Mesenchymal stem cell (in vitro differentiated cells and primary cell): Measurements from ENCODE around the gene TSPAN7.

ENCODE experiments used
- DNase-seq: peaks from one replicate; pipeline ENCODE4 v3.0.0-alpha.2; 2013
- H2AFZ ChIP-seq: one replicate; pipeline ENCODE4 v1.6.1; 2013; ENCODE audit warnings: low read depth, mild to moderate bottlenecking, control low read depth, inconsistent platforms, low read length, moderate library complexity
- H2AK5ac ChIP-seq: 2 replicates; pipeline ENCODE4 v1.6.1; 2013; ENCODE audit warnings: low read length, moderate library complexity, mild to moderate bottlenecking, inconsistent platforms; ENCODE audit not compliant: severe bottlenecking
- H2BK120ac ChIP-seq: one replicate; pipeline ENCODE4 v1.6.1; 2013; ENCODE audit warnings: low read depth, mild to moderate bottlenecking, inconsistent platforms, low read length, moderate library complexity
- H2BK12ac ChIP-seq, 2 experiments: one replicate each; pipeline ENCODE4 v1.6.1; 2013; ENCODE audit warnings: inconsistent platforms in 2 of 2, low read length in 2 of 2, mild to moderate bottlenecking in 2 of 2, moderate library complexity in 2 of 2, control low read depth in 1 of 2
- H2BK15ac ChIP-seq: one replicate; pipeline ENCODE4 v1.6.1; 2013; ENCODE audit warnings: mild to moderate bottlenecking, low read depth, inconsistent platforms; ENCODE audit not compliant: poor library complexity, severe bottlenecking
- H2BK5ac ChIP-seq: 2 replicates; pipeline ENCODE4 v1.6.1; 2013; ENCODE audit warnings: low read depth, mild to moderate bottlenecking, low read length, control low read depth, inconsistent platforms; ENCODE audit not compliant: poor library complexity, severe bottlenecking
- H3K14ac ChIP-seq, 2 experiments: one replicate each; pipeline ENCODE4 v1.6.1; 2013; ENCODE audit warnings: inconsistent platforms in 2 of 2, low read length in 2 of 2, control low read depth in 1 of 2, mild to moderate bottlenecking in 1 of 2, moderate library complexity in 1 of 2
- H3K18ac ChIP-seq, 2 experiments: one replicate each; pipeline ENCODE4 v1.6.1; 2013; ENCODE audit warnings: inconsistent platforms in 2 of 2, low read length in 2 of 2, control low read depth in 1 of 2, low read depth in 1 of 2, mild to moderate bottlenecking in 1 of 2
- H3K23ac ChIP-seq, 2 experiments: one replicate each; pipeline ENCODE4 v1.6.1; 2013; ENCODE audit warnings: inconsistent platforms in 2 of 2, low read length in 2 of 2, mild to moderate bottlenecking in 2 of 2, moderate library complexity in 2 of 2, control low read depth in 1 of 2
- H3K27ac ChIP-seq: 2 replicates; pipeline ENCODE4 v1.5.1; 2013; ENCODE audit warnings: mild to moderate bottlenecking, moderate library complexity, low read length, control low read depth, inconsistent platforms; ENCODE audit not compliant: poor library complexity, severe bottlenecking
- H3K27me3 ChIP-seq, 2 experiments: 2 replicates each; pipeline versions ENCODE4 v1.6.1 to v1.7.0; 2013; ENCODE audit warnings: low read length in 2 of 2, mild to moderate bottlenecking in 2 of 2, moderate library complexity in 2 of 2, control low read depth in 1 of 2, inconsistent platforms in 1 of 2; ENCODE audit not compliant: control insufficient read depth in 1 of 2, insufficient read depth in 1 of 2
- H3K36me3 ChIP-seq, 2 experiments: 2 replicates each; pipeline versions ENCODE4 v1.6.1 to v1.7.0; 2013; ENCODE audit warnings: low read length in 2 of 2, control low read depth in 1 of 2, inconsistent platforms in 1 of 2, low read depth in 1 of 2, mild to moderate bottlenecking in 1 of 2; ENCODE audit not compliant: insufficient read depth in 2 of 2, control insufficient read depth in 1 of 2
- H3K4ac ChIP-seq, 2 experiments: one replicate each; pipeline ENCODE4 v1.6.1; 2013; ENCODE audit warnings: inconsistent platforms in 2 of 2, low read length in 2 of 2, mild to moderate bottlenecking in 2 of 2, moderate library complexity in 2 of 2, control low read depth in 1 of 2, low read depth in 1 of 2
- H3K4me1 ChIP-seq: 2 replicates; pipeline ENCODE4 v1.6.1; 2013; ENCODE audit warnings: low read depth, low read length, control low read depth; ENCODE audit not compliant: control insufficient read depth, insufficient read depth
- H3K4me2 ChIP-seq: 2 replicates; pipeline ENCODE4 v1.6.1; 2013; ENCODE audit warnings: low read length, mild to moderate bottlenecking, inconsistent platforms; ENCODE audit not compliant: poor library complexity, severe bottlenecking
- H3K4me3 ChIP-seq, 2 experiments: 2 replicates each; pipeline versions ENCODE4 v1.5.1 to v1.7.0; 2013; ENCODE audit warnings: low read length in 2 of 2, mild to moderate bottlenecking in 2 of 2, control low read depth in 1 of 2, low read depth in 1 of 2; ENCODE audit not compliant: insufficient read depth in 1 of 2
- H3K79me1 ChIP-seq: replicated peaks from 2 replicates; pipeline ENCODE4 v1.6.1; 2013; ENCODE audit warnings: mild to moderate bottlenecking, control low read depth, low read length, inconsistent platforms; ENCODE audit not compliant: poor library complexity, severe bottlenecking
- H3K9ac ChIP-seq: 2 replicates; pipeline ENCODE4 v1.7.0; 2013; ENCODE audit warnings: mild to moderate bottlenecking, low read length, moderate library complexity
- H3K9me3 ChIP-seq: 2 replicates; pipeline ENCODE4 v1.7.0; 2013; ENCODE audit warnings: mild to moderate bottlenecking, low read length; ENCODE audit not compliant: control insufficient read depth
- H4K8ac ChIP-seq: one replicate; pipeline ENCODE4 v1.6.1; 2013; ENCODE audit warnings: inconsistent platforms, mild to moderate bottlenecking, low read length, moderate library complexity
- H4K91ac ChIP-seq: one replicate; pipeline ENCODE4 v1.6.1; 2013; ENCODE audit warnings: mild to moderate bottlenecking, low read length, inconsistent platforms
- WGBS: methylation state at CpG from one replicate; pipeline ENCODE4 v1.1.7; 2013; ENCODE audit warnings: mixed read lengths; 5-methylcytosine and 5-hydroxymethylcytosine counted together

The TSPAN7 gene

DNA sequence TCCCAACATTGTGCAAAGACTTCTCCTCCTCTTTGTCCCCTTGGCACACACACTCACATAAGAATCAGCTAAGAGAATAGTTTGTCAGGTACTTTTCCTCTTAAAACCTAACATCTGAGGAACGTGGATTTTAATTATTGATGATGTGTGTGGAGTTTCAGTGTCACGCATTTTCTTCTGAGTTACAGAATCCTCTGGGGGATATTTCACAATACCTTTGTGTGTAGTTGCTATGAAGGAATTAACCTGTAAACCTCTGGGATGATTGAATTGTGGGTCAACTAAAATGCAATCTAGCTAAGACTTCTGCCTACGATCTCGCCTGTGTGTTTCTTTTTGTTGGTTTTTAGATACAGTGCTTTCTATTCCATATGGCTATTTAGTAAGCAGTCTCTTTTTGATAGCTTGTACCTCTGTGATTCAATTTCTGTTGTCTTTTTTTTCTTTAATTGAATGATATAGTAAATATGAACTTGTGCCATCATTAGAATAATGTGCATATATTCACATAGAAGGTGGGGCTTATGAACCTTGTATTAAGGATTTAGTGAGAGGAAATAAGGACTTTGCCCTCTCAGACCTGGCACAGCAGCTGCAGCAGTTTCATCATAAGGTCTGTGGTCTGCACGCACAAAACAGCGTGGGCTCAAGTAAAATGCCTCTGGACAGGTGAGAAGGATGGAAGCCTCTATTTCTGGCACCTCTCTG lies 99.2 kb downstream of the TSPAN7 start:
- H2BK12ac ChIP-seq, result no peak overlapping the region

GRCh38 chrX:38661103-38661441 lies 99.7 kb downstream of the TSPAN7 start:
- no peak overlapping the region for H2AK5ac ChIP-seq
- no peak overlapping the region for H4K91ac ChIP-seq
- H3K4ac ChIP-seq, result no peak overlapping the region
- no peaks in the 10 kb centered on the region for H3K79me1 ChIP-seq
- no peak overlapping the region for H4K8ac ChIP-seq
- no peak overlapping the region for H3K27ac ChIP-seq
- no peaks in the 10 kb centered on the region for H3K36me3 ChIP-seq
- no peak overlapping the region for H3K4me3 ChIP-seq
- H3K18ac ChIP-seq, result no peak overlapping the region
- H3K9me3 ChIP-seq, result no peaks in the 10 kb centered on the region
- H3K14ac ChIP-seq, result no peak overlapping the region
- H3K9ac ChIP-seq, result no peak overlapping the region
- no peak overlapping the region for H3K23ac ChIP-seq
- no peak overlapping the region for H2BK12ac ChIP-seq
- no peaks in the 10 kb centered on the region for H3K4me1 ChIP-seq
- no peak overlapping the region for H2AFZ ChIP-seq
- no CpG with 5 or more reads among the region's 1 CpG for WGBS
- H3K27me3 ChIP-seq, result peaks cover 3 to 39% of the 10 kb centered on the region in 2 experiments
- no peak for DNase-seq
- H2BK120ac ChIP-seq, result no peak overlapping the region
- no peak overlapping the region for H2BK5ac ChIP-seq
- H3K4me2 ChIP-seq, result no peak overlapping the region
- H2BK15ac ChIP-seq, result no peak overlapping the region

More for the DNA sequence above, 99.2 kb downstream of the TSPAN7 start:
- Histone ChIP-seq H3K9me3 (no peaks in the 10 kb centered on the region), H3K4me3 (no peak overlapping the region), H3K23ac (no peak overlapping the region), H2AFZ (no peak overlapping the region), H4K8ac (no peak overlapping the region), H2BK5ac (no peak overlapping the region), H3K4me1 (no peaks in the 10 kb centered on the region), H3K18ac (no peak overlapping the region), H3K4me2 (no peak overlapping the region), H3K9ac (no peak overlapping the region), H3K79me1 (no peaks in the 10 kb centered on the region), H3K14ac (no peak overlapping the region), H4K91ac (no peak overlapping the region), H2BK120ac (no peak overlapping the region), H3K36me3 (no peaks in the 10 kb centered on the region), H3K4ac (no peak overlapping the region), H3K27ac (no peak overlapping the region), H2BK15ac (no peak overlapping the region), H3K27me3 (peaks cover 3 to 43% of the 10 kb centered on the region in 2 experiments), H2AK5ac (no peak overlapping the region)
- DNase-seq, result no peak
- 89% methylated on average over 6 of the region's 6 CpGs for WGBS

DNA sequence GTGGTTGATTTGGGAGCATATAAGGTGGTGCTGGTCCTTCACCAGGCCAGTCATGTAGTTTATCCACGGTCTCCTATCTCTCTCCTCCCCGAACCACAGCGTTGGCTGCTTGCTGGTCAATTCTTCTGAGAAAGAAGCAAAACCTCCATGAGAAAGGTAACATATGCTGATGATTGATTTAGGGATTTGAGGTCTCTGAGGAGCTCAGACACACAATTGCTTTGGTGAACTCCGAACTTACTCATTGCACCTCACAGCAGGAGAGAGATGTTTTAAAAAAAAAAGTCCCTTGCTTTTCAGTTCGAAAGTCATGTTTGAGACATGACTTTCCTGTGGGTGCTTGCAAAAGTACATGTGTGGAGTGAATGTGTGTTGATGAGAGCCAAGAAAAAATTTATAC lies 100.2 kb downstream of the TSPAN7 start:
- no peak overlapping the region for H2BK12ac ChIP-seq
- no peak overlapping the region for H3K4me3 ChIP-seq
- no peak overlapping the region for H2BK15ac ChIP-seq
- no peak overlapping the region for H3K9ac ChIP-seq
- H4K91ac ChIP-seq, result no peak overlapping the region
- H3K14ac ChIP-seq, result no peak overlapping the region
- 84% methylated on average over 3 of the region's 5 CpGs for WGBS
- no peak overlapping the region for H2AFZ ChIP-seq
- DNase-seq, result no peak
- H3K4me1 ChIP-seq, result no peaks in the 10 kb centered on the region
- peaks cover 3 to 39% of the 10 kb centered on the region in 2 experiments for H3K27me3 ChIP-seq
- H3K9me3 ChIP-seq, result no peaks in the 10 kb centered on the region
- no peak overlapping the region for H2AK5ac ChIP-seq
- no peak overlapping the region for H3K27ac ChIP-seq
- no peak overlapping the region for H3K23ac ChIP-seq
- H2BK5ac ChIP-seq, result no peak overlapping the region
- H4K8ac ChIP-seq, result no peak overlapping the region
- no peak overlapping the region for H3K4me2 ChIP-seq
- H3K36me3 ChIP-seq, result no peaks in the 10 kb centered on the region
- no peak overlapping the region for H3K4ac ChIP-seq
- H2BK120ac ChIP-seq, result no peak overlapping the region
- H3K79me1 ChIP-seq, result no peaks in the 10 kb centered on the region
- no peak overlapping the region for H3K18ac ChIP-seq

DNA sequence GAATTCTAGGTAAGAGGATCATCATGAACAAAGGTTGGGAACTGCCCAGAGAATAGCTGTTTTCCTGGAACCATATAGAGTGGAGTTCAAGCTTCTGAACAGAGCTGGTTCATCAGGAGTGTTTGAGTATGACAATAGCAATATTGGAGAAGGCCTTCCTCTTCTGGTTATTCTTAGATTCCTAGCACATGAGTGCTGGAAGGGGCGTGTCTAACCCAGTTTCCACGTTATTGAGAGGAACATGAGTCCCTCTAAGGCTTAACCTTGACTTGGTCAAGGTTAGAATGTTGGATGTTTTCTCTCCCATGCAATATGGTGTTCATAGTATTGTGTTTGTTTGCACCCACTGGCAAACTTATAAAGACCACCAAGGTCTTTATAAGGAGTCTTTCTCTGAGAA lies 101.3 kb downstream of the TSPAN7 start:
- no peak overlapping the region for H4K91ac ChIP-seq
- H3K4me3 ChIP-seq, result no peak overlapping the region
- H3K14ac ChIP-seq, result no peak overlapping the region
- H3K4ac ChIP-seq, result no peak overlapping the region
- H2BK120ac ChIP-seq, result no peak overlapping the region
- no peak for DNase-seq
- no peak overlapping the region for H3K9ac ChIP-seq
- no peak overlapping the region for H3K23ac ChIP-seq
- no peaks in the 10 kb centered on the region for H3K79me1 ChIP-seq
- H3K4me2 ChIP-seq, result no peak overlapping the region
- no peak overlapping the region for H4K8ac ChIP-seq
- H2BK15ac ChIP-seq, result no peak overlapping the region
- no peak overlapping the region for H2AK5ac ChIP-seq
- no peak overlapping the region for H3K18ac ChIP-seq
- no peak overlapping the region for H2AFZ ChIP-seq
- no peaks in the 10 kb centered on the region for H3K36me3 ChIP-seq
- no CpG with 5 or more reads among the region's 2 CpGs for WGBS
- H3K27ac ChIP-seq, result no peak overlapping the region
- no peak overlapping the region for H2BK12ac ChIP-seq
- peaks cover 3 to 43% of the 10 kb centered on the region in 2 experiments for H3K27me3 ChIP-seq
- no peak overlapping the region for H2BK5ac ChIP-seq
- no peaks in the 10 kb centered on the region for H3K4me1 ChIP-seq
- no peaks in the 10 kb centered on the region for H3K9me3 ChIP-seq
